ENCODE results near the gene TMEM43.

DNA sequence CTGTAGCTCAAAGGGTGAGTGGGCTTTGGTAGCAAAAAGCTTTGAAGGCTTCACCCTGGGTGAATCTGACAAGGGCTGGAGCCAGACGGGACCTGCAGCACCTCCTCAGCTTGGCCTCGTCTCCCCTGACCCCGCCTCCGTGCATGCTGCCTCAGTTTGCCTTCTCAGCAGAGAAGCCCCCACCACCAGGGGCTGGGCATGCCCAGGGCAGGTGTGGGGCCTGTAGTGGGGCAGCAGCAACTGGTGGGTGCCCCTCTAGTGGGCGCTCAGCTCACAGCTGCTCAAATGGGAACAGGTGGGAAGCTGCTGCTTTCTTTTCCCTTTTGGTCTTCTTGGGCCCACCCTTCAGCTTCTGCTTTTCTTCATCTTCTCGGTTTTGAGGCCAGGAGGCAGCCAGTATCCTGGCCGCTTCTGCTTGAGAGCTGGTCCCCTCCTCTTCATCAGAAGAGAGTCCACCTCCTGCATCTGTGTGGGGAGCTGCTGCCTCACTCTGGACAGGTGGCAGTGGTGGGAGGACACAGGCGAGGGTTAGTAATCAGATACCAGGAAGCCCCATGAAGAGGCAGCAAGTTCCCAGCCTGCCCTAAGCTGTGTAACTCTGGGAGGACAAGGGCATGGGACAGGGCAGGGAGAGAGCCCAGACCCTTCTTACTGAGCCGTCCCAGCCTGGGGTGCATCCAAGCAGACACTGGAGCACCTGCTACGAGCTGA lies 21.0 kb downstream of the TMEM43 start:
- TF ChIP-seq, protein P1, sequence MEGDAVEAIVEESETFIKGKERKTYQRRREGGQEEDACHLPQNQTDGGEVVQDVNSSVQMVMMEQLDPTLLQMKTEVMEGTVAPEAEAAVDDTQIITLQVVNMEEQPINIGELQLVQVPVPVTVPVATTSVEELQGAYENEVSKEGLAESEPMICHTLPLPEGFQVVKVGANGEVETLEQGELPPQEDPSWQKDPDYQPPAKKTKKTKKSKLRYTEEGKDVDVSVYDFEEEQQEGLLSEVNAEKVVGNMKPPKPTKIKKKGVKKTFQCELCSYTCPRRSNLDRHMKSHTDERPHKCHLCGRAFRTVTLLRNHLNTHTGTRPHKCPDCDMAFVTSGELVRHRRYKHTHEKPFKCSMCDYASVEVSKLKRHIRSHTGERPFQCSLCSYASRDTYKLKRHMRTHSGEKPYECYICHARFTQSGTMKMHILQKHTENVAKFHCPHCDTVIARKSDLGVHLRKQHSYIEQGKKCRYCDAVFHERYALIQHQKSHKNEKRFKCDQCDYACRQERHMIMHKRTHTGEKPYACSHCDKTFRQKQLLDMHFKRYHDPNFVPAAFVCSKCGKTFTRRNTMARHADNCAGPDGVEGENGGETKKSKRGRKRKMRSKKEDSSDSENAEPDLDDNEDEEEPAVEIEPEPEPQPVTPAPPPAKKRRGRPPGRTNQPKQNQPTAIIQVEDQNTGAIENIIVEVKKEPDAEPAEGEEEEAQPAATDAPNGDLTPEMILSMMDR (IDR thresholded peaks at IDR 0.05; ENCODE audit: insufficient read depth, low read length) = no peak
- no peak for TF ChIP-seq POLR2AphosphoS5 (IDR thresholded peaks at IDR 0.05; ENCODE audit: low read depth)
- TF ChIP-seq, protein P2, sequence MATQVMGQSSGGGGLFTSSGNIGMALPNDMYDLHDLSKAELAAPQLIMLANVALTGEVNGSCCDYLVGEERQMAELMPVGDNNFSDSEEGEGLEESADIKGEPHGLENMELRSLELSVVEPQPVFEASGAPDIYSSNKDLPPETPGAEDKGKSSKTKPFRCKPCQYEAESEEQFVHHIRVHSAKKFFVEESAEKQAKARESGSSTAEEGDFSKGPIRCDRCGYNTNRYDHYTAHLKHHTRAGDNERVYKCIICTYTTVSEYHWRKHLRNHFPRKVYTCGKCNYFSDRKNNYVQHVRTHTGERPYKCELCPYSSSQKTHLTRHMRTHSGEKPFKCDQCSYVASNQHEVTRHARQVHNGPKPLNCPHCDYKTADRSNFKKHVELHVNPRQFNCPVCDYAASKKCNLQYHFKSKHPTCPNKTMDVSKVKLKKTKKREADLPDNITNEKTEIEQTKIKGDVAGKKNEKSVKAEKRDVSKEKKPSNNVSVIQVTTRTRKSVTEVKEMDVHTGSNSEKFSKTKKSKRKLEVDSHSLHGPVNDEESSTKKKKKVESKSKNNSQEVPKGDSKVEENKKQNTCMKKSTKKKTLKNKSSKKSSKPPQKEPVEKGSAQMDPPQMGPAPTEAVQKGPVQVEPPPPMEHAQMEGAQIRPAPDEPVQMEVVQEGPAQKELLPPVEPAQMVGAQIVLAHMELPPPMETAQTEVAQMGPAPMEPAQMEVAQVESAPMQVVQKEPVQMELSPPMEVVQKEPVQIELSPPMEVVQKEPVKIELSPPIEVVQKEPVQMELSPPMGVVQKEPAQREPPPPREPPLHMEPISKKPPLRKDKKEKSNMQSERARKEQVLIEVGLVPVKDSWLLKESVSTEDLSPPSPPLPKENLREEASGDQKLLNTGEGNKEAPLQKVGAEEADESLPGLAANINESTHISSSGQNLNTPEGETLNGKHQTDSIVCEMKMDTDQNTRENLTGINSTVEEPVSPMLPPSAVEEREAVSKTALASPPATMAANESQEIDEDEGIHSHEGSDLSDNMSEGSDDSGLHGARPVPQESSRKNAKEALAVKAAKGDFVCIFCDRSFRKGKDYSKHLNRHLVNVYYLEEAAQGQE (IDR thresholded peaks at IDR 0.05; ENCODE audit: insufficient replicate concordance, low read depth) = no peak
- TF ChIP-seq GABPA (IDR thresholded peaks at IDR 0.05; ENCODE audit: low read depth) = no peak
- no peak for TF ChIP-seq SPI1 (IDR thresholded peaks at IDR 0.05; ENCODE audit: borderline replicate concordance, low read depth)

Measured in HL-60 (cell line).